ENCODE data around the gene GSTM2.

- no peak for TF ChIP-seq POLR2A (IDR thresholded peaks at IDR 0.05)
- TF ChIP-seq CTCF (IDR thresholded peaks at IDR 0.05) = no peak
These were observed 26.6 kb upstream of the GSTM2 start for GRCh38 chr1:109641078-109641740.

All from heart left ventricle (tissue), 13 donors.